Smooth muscle cell of the brain vasculature (primary cell): Measurements from ENCODE around the gene PRDX3.

Source experiments
- DNase-seq: peaks from one replicate; pipeline ENCODE4 v3.0.0-alpha.2; 2012; ENCODE audit warnings: low read depth, low spot score

The PRDX3 gene

GRCh38 chr10:119178372-119179119 lies at the start of gene PRDX3:
TSS of gene PRDX3 (minus strand) at chr10:119178812. CDS start at chr10:119178790, 22 bp downstream.
- DNase-seq = peak; percentile 69

DNA sequence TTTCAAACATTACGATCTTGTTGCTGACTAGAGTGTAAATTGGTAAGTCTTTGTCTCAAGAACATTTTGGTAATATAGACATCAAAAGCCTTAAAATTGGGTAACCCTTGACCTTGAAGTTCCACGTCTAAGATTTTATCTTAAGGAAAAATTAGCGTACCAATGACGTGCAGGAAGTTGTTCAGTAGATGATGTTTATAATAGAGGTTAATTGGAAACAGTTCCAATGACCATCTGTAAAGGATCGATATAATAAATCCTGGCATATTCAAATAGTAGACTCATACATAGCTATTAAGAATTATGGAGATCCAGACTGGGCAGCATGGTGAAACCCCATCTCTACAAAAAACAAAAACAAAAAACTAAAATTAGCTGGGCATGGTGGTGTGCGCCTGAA lies 49.2 kb upstream of the PRDX3 start:
- DNase-seq = no peak

- no peak for DNase-seq
These were observed 46.6 kb upstream of the PRDX3 start for GRCh38 chr10:119225083-119225658.

GRCh38 chr10:119222966-119223386 lies 44.4 kb upstream of the PRDX3 start:
- no peak for DNase-seq

GRCh38 chr10:119222537-119222936 lies 43.9 kb upstream of the PRDX3 start:
- DNase-seq = no peak

DNA sequence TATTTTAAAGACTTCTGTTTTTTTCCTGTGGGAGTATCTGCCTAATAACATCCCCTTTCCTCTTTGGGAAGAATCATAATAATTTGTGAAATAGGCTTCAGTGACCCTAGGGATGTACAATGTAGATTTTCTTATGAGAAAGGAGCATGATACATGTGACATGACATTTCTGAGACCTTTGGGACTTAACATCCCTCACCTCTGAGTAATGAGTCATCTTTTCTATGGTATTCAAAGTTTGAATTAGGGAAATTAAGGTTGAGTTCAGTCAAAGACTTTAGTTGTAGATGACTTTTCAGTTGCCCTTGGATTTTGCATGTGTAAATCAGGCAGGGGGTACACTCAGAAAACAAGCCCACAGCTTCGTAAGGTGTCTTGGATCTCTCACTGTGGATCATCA lies 43.1 kb upstream of the PRDX3 start:
- no peak for DNase-seq

GRCh38 chr10:119221201-119221600 lies 42.6 kb upstream of the PRDX3 start:
- DNase-seq = no peak

DNA sequence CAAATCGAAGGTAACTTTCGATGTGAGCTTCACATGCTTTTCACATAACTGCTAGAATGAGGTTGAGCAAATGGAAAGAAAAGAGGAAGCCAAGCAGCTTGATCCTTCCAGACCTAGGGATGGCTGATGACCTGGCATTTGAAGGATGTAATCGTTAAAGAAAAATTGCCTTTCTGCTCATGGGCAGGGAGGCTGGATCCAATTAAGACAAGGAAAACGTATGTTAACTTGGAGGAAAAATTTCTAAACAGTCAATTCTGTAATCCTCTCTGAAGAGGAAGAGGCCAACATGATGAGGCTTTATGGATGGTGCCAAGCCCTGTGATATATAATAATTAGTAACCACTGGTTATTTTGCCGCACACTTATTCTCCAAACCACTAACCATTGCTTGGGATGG lies 41.3 kb upstream of the PRDX3 start:
- no peak for DNase-seq

- no peak for DNase-seq
These were observed 39.4 kb upstream of the PRDX3 start for GRCh38 chr10:119217991-119218490.

- DNase-seq = no peak
These were observed 38.8 kb upstream of the PRDX3 start for GRCh38 chr10:119217401-119217800.

- DNase-seq = no peak
These were observed 37.5 kb upstream of the PRDX3 start for GRCh38 chr10:119216127-119216526.

DNA sequence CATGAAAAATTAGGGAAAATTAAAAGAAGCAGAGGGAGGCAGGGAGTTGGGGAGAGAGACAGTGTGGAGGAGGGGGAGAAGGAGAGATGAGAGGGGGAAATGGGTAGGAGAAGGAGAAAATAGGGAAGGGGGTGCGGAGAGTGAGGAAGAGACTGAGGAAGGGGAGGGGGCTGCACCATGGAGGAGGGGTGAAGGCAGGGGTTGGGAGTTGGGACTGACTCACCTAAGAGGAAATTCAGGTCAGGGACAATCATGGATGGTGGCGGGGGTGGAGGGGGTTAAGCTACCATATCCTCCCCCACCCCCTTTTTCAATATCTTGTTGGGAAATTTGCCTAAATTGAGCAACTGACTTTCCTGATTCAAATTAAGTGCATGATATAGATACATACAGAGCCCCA lies 36.8 kb upstream of the PRDX3 start:
- no peak for DNase-seq

- no peak for DNase-seq
These were observed 33.2 kb upstream of the PRDX3 start for GRCh38 chr10:119211625-119212441.

DNA sequence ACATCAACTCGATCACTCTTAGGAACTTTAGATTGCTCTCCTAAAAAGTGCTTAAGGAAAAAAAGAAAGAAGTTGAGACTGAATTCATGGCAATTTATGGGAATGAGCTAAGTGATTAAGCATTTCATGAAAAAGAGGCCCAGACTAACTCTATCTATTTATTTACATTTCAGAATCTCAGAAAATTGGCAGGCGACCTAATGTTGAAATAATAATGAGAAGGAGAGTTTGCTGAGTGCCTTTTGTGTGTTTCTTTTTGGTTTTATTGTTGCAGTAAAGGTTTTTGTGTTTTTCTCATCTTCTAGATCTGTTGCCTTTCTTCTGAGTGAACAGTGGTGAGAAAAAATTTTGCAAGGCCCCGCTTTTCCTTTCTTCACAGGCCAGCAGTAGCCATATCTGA lies 32.6 kb upstream of the PRDX3 start:
- no peak for DNase-seq

GRCh38 chr10:119210633-119211032 lies 32.0 kb upstream of the PRDX3 start:
- DNase-seq = no peak

DNA sequence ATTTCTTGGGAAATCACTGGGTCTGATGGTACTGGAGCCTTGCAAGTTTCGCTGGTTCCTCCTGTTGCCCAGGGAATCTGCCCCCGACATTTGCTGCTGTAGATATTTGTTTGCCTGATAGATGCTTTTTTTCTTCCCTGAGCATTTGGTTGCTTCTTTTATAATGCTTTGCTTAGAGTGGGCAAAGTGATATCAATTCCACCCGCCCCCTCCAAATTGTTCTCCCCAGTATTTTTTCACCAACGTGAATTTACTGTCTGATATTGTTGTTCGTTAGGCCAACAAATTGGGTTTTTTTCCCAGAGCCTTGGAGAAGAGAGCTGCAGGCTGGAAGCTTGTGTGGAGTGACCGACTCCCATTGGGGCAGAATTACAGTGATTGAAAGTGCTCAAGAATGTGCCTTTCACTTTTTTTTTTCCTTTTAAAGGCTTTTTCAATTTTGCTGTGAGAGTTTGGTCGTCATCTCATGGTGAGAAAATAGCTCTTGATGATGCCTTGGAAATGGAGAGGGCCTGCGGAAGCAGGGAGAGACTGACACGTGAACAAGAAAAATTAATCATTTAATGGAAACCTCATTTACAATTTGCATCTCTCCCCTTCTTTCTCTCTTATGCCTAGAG lies 31.2 kb upstream of the PRDX3 start:
- no peak for DNase-seq

DNA sequence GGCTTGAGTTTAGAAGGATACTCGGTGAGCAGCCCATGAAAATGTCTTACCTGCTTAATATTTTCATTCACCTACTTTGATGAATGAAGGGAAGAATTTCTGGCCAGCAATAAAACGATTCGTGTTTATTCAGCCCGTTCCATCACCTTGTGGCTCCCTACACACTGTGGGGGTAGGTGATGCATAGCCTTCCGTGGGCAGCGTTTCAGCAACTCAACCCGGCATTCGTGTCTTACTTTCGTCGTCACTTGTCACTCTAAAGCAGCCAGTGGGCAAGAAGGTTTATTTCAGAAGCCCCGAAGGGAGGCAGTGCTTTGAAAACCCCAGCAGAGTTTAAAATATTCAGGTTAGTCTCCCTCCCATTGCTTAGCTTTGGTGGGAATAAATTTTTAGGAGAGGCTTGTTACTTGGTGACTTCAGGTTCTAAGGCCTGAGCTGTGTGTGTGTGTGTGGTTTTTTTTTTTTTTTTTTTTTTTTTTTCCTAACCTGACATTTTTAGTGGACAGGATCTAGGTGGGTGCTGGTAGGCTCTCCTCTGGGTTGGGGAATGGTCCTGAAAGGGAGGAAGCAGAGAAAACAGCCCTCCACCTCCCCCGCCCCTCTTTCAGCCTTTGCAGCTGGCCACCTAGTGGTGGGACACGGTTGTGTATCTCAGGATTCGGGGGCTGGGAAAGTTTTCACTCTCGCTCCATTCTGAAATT lies 30.6 kb upstream of the PRDX3 start:
- DNase-seq = no peak

- DNase-seq = no peak
These were observed 29.9 kb upstream of the PRDX3 start for GRCh38 chr10:119208553-119208940.

- no peak for DNase-seq
These were observed 29.3 kb upstream of the PRDX3 start for GRCh38 chr10:119207713-119208552.

DNA sequence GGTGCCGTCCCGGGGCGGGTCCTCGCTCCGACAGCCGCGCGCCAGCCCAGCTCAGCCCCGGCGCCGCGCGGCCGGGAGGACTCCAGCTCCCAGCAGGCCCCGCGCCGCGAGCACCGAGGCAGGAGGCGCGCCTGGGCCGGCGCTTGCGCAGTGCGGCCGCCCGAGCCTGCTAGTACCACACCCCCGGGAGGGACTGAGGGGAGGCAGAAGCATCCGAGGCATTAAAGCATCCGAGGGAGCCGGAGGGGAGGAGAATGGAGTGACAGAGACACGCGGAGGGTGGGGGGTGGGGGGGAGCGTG lies 28.7 kb upstream of the PRDX3 start, which contains the start of gene GRK5:
Gene GRK5 (plus strand): TSS at position 206 of the 301 bp plus-strand sequence. CDS start 347 bp downstream, outside the sequence.
- peak; percentile 94 for DNase-seq
